Hepatocyte (in vitro differentiated cells): ENCODE results near the gene RARA.

Source experiments
- CTCF ChIP-seq: fragments of 200-600 bp; sonication (generic); IDR thresholded peaks from 2 replicates; pipeline ENCODE4 v1.5.1; 2016; ENCODE audit warnings: antibody characterized with exemption, mild to moderate bottlenecking; ENCODE audit not compliant: poor library complexity
- EZH2 ChIP-seq: fragments of 200-600 bp; sonication (generic); IDR thresholded peaks from 2 replicates; pipeline ENCODE4 v1.6.1; 2016; ENCODE audit warnings: antibody characterized with exemption, mild to moderate bottlenecking, borderline replicate concordance

DNA sequence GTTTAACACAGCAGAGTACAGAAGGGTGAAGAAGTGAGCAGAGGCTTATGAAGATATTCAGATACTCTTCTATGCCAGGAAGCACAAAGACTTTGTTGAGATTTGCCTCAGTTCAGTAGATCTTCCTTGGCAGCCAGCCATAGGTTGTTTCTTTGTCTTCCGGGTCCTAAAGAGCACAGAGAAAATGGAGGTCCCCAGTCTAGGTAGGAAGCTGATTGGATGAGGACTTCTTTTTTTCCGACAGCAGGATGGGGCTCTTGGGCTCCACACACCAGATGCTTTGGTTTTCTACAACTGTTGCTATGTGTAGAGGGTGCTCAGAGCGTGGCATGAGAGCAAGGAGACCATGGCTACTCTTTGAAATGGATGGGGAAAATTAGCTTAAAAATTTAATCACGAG, 29.6 kb upstream of the RARA start:
- TF ChIP-seq CTCF = no peak
- no peak for TF ChIP-seq EZH2
